GM18861 (cell line): ENCODE data around the gene ATOH1.

Experiments
- ATAC-seq: cut with Tn5 transposase; IDR thresholded peaks from one replicate; pipeline ENCODE4 v1.9.1; 2021; ENCODE audit not compliant: unreplicated experiment

The ATOH1 gene, protein sequence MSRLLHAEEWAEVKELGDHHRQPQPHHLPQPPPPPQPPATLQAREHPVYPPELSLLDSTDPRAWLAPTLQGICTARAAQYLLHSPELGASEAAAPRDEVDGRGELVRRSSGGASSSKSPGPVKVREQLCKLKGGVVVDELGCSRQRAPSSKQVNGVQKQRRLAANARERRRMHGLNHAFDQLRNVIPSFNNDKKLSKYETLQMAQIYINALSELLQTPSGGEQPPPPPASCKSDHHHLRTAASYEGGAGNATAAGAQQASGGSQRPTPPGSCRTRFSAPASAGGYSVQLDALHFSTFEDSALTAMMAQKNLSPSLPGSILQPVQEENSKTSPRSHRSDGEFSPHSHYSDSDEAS

DNA sequence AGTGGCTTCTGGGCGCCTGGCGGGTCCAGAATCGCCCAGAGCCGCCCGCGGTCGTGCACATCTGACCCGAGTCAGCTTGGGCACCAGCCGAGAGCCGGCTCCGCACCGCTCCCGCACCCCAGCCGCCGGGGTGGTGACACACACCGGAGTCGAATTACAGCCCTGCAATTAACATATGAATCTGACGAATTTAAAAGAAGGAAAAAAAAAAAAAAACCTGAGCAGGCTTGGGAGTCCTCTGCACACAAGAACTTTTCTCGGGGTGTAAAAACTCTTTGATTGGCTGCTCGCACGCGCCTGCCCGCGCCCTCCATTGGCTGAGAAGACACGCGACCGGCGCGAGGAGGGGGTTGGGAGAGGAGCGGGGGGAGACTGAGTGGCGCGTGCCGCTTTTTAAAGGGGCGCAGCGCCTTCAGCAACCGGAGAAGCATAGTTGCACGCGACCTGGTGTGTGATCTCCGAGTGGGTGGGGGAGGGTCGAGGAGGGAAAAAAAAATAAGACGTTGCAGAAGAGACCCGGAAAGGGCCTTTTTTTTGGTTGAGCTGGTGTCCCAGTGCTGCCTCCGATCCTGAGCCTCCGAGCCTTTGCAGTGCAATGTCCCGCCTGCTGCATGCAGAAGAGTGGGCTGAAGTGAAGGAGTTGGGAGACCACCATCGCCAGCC, at the start of gene ATOH1:
ATOH1 (plus strand) TSS at position 422 of the 663 bp plus-strand sequence; CDS start at position 596, 174 bp downstream.
- ATAC-seq = no peak

DNA sequence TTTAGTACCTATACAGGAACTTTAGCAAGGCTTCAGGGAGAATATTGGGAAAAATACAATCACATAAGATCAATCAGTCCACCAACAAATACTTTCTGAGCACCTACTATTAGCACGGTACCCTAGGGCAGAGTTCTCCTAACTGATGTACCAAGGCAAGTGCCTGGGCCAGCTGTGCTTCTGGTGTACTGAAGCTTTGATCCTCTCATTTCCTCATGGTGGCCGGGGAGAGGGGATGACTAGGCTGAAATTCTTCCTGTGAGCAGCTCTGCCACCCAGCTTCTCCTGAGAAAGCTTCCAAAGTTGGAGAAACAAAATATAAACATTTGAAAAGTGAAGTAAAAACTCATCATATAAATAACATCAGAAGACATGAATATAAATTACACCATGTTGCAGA, 49.3 kb upstream of the ATOH1 start:
- no peak for ATAC-seq

DNA sequence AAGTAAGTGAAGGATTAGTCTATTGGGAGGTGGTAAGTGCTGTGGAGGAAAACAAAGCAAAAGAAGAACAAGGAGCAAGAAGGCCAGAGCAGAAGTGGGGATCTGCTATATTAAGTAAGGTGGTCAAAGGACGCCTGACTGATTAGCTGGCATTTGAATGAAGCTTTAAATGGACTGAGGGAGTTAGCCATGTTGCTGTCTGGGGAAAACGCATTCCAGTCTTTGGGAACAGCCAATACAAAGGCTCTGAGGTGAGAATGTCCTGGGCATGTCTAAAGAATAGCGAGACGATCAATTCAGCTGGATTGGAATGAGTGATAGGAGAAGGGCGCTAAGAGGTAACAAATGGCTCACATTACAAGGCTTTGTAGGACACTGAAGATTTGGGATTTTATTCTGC, 48.5 kb upstream of the ATOH1 start:
- no peak for ATAC-seq

DNA sequence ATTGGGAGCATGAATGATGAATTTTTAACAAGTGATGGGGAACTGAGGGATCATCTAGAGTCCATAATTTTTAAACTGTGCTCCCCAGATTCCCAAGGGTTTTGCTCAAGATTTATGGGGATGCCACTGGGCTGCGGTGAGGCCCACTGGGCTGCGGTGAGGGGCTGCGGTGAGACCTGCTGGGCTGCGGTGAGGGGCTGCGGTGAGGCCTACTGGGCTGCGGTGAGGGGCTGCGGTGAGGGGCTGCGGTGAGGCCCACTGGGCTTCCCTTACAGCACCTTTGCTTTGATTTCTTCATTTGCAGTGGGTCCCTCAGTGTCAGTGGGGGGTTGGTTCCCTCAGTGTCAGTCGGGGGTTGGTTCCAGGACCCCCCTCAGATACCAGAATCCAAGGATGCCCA, 47.4 kb upstream of the ATOH1 start:
- no peak for ATAC-seq

DNA sequence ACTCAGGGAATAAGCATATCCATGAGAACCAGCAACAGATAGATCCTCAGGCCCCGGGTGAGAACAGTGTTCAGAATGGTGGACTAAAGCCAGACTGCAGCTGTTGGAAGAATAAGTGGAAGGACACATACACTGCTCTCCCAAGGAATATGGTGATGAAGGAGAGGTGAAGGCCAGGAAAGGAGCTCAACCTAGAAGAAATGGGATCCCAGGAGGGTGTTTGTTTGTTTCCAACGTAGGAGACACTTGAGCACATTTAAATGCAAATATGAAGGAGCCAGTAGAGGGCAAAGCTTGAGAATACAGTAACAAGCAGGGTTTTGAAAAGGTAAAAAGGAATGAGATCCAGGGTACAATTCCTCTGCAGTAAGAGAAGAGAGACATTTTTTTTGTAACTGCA, 42.4 kb upstream of the ATOH1 start:
- ATAC-seq = no peak

DNA sequence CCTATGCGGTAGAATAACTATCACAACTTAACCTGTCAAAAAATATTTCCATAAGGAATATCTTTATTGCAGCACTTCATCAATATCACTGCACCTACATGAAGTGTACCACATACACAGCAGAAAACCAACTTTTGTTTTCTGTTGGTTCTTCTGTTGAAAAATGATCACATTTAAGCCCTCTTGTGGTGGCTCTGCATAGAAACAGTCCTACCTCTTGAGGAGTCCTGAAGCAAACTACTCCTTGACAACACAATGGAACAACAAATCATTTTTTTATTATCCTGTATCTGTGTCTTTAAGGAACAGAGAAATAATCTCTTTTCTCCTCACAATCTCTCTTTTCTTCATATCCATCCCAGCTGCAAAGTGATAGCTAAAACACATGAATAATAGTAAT, 39.8 kb upstream of the ATOH1 start:
- peak; percentile 46 for ATAC-seq

DNA sequence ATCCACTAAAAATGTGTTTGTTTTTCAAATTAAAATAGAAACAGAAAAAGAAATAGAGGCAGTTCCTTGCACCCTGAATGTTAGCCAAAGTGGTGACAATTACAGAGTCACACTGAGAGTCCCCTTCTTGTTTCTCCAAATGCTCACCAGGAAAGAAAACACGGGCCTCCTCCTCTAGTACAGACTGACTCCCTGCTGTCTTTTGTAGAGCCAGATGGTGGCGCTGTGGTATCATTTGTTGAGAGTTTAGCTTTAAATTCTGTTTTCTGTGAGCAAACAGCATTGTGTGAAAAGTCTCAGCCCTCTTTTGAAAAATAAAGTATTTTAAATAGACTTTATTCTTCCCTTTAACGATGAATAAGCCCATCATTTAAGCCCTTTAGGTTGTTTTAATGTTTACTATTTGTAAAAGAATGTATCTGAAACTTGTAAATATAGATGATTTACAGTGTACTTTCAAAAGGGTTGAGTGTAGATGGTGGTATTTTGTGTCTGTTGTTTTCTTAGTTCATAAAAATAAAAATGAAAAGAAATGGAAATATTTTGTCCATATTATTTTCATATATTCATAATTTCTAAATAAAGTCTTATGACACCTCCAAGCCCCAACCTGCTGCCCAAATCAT, 36.9 kb upstream of the ATOH1 start:
- ATAC-seq = peak; percentile 79

DNA sequence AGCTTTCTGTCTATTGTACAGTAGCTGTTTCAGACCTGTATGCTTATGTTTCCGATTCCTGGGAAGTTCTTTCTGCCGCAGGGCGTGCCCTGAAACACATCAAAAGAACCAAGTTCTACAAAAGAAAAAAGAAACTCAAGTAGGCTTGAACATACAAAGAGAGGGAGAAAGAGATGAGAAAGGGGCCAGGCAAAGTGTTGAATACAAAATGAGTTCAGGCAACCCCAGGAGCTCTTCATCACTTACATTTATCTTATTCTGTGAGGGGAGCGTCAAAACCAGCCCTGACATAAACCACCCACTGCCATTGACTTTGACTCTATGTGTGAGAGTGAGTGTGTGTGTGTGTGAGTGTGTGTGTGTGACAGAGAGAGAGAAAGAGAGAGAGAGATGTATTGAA, 26.5 kb upstream of the ATOH1 start:
- ATAC-seq = no peak

DNA sequence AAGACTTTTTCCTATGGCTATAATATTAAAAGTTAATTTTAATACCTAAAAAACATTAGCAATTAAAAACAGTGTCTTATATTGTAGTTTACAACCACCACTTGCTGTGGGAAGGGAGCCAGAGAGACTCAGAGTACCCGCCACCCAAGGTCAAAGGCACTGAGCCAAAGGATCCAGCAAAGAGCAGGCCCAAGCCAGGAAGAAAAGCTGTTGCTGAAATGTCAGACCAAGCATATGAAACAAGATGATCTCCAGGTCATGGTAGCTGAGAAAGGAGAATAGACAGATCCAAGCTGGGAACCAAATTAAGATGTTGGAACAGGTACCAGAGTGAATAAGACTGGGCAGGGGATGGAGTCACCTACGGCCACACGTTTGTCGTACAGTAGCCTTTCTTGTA, 18.8 kb upstream of the ATOH1 start:
- no peak for ATAC-seq

DNA sequence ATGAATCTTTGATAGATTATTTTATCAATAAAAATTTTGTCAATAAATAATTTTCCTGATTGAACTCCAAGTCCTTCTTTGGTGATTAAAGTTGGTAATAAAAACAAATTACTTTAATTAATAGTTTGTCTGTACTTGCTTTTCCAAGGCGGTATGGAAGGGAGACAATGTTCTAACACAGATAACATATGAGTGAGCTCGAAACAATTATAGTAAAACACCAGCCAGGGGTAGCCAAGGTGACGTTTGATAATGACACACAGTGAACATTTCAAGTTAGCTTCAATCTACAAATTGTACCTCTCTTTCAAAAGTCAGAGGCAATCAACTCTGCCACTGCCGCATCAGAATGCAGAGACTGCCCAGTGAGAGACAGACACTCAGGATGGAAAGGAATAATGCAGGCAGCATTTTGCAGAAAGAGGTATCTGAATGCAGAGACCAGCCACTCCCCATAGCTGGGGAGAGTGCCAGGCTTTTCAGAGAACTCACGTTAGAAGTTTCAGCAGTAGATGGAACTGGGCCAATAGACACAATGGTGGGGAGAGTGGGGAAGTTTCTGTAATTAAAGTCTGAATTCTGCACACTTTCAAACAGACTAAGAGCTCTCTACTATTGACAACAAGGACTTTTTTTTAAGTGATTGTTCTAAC, 18.1 kb upstream of the ATOH1 start:
- no peak for ATAC-seq

DNA sequence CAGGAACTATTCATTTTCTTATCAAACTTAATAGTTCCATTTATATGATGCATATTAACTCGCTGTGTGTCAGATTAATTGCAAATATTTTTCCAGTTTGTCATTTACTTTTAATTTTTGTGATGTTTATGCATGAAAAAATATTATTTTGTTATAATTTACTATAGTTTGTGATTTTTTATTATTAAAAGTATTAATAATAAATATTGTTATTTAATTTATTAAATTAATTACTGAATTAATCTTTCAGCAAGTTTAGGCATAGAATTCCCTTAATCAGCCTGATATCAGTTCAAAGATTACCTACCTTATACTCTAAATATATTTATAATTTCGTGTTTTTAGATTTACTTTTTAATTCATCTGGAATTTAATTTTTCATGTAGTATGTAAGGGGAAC, 15.5 kb upstream of the ATOH1 start:
- no peak for ATAC-seq

DNA sequence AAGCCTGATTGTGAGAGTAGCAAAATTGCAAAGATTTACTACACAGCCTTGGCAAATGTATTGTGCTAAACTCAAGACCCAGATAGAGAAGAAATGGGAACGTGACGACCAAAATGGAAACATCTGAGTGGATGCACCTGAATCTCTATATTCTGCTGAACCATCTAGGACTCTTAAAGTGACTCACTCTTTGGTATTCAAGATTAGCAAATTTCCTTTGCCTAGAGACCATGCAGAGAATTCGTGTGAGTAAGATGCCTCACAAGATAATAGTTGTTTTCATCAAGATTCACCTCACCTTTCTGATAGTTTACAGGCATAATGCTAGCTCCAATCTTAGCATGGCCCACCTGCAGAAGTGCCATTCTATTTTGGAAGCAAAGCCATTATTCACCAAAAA, 14.4 kb upstream of the ATOH1 start:
- no peak for ATAC-seq

DNA sequence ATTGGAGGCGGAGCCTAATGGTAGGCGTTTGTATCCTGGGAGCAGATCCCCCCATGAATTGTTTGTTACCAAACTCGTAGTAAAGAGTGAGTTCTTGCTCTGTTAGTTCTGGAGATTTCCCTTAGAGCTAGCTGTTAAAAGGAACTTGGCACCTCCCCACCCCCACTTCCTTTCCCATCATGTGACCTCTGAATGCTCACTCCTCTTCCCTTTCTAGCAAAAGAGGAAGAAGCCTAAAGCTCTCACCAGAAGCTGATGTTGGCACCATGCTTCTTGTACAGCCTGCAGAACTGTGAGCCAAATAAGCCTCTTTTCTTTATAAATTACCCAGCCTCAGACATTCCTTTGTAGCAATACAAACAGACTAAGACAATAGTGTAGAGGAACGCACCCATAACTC, 13.8 kb upstream of the ATOH1 start:
- ATAC-seq = peak; percentile 59

DNA sequence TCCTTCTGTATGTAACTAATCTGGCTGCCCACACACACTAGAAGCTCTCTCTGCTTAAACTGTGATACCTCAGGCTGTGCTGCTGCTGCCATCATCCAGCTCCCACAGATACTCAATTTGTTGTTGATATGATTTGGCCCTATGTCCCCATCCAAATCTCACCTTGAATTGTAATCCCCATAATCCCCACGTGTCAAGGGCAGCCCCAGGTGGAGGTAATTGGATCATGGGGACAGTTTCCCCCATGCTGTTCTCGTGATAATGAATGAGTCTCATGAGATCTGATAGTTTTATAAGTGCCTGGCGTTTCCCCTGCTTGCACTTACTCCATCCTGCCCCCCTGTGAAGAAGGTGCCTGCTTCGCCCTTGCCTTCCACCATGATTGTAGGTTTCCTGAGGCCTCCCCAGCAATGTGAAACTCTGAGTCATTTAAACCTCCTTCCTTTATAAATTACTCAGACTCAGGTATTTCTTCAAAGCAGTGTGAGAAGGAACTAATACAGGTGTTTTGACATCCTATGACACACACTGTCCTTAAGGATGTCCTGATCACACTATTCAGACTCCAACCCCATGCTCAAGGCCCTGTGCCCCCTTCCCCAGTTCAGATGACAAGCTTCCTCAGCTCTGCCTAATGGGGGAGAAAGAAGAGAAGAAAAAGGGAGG, 2.9 kb upstream of the ATOH1 start:
- no peak for ATAC-seq

DNA sequence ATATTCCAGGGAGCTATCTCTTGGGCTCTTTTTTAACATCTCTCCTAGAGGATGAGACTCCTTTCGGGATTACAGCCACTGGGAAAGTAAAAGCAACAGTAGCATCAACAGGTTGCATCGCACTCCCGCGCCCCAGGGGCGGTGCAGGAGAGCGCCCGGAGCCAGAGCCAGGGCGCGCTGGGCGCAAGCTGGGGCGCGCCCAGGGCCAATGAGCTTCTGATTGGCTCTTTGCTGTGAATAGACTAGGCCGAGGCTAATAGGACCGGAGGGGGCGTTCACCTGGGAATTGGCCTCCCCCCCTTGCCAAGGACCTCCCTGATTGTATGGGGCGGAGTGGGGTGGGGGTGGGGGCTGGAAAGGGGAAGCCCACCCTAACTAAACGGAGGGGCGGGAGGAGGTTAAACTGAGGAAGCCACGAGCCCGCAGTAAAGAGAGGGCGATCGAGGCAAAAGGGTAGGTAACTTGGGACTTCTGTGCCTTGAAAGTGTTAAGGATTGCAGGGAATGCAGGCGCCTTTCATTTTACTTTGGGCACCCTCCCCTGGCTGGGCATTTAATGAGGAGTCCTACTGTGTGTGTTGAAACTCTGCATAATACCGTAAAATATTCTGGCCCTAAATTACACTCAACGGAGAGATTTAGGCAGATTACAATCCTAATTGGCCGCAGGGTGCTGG, 1.1 kb upstream of the ATOH1 start:
- no peak for ATAC-seq

DNA sequence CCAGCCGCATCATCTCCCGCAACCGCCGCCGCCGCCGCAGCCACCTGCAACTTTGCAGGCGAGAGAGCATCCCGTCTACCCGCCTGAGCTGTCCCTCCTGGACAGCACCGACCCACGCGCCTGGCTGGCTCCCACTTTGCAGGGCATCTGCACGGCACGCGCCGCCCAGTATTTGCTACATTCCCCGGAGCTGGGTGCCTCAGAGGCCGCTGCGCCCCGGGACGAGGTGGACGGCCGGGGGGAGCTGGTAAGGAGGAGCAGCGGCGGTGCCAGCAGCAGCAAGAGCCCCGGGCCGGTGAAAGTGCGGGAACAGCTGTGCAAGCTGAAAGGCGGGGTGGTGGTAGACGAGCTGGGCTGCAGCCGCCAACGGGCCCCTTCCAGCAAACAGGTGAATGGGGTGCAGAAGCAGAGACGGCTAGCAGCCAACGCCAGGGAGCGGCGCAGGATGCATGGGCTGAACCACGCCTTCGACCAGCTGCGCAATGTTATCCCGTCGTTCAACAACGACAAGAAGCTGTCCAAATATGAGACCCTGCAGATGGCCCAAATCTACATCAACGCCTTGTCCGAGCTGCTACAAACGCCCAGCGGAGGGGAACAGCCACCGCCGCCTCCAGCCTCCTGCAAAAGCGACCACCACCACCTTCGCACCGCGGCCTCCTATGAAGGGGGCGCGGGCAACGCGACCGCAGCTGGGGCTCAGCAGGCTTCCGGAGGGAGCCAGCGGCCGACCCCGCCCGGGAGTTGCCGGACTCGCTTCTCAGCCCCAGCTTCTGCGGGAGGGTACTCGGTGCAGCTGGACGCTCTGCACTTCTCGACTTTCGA, 654 bp downstream of the ATOH1 start:
- peak; percentile 31 for ATAC-seq

DNA sequence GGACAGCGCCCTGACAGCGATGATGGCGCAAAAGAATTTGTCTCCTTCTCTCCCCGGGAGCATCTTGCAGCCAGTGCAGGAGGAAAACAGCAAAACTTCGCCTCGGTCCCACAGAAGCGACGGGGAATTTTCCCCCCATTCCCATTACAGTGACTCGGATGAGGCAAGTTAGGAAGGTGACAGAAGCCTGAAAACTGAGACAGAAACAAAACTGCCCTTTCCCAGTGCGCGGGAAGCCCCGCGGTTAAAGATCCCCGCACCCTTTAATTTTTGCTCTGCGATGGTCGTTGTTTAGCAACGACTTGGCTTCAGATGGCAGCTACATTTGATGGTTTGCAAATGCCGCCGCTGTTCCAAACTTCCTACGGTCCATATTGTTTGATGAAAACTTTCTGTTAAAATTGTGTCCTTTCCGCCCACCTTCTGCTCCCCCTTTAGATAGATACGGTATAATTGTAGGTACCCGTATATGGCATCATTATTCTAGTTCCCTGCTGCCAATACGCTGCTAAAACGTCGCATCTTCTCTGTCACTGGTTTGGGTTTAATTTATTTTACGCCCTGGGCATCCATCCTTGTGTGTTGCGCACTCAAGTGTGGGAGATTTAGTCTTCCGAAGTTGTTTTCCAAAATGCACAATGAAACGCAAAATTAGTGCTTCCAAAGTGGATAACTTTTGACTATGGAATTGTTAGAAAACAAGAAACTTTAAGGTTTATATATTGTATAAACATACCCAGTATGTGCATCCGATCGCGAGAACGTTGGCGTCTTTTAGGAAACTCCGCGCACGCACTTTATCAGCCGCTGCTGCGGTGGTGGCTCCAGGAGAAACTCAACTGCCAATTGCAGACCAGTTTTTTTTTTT, 1.5 kb downstream of the ATOH1 start:
- no peak for ATAC-seq

DNA sequence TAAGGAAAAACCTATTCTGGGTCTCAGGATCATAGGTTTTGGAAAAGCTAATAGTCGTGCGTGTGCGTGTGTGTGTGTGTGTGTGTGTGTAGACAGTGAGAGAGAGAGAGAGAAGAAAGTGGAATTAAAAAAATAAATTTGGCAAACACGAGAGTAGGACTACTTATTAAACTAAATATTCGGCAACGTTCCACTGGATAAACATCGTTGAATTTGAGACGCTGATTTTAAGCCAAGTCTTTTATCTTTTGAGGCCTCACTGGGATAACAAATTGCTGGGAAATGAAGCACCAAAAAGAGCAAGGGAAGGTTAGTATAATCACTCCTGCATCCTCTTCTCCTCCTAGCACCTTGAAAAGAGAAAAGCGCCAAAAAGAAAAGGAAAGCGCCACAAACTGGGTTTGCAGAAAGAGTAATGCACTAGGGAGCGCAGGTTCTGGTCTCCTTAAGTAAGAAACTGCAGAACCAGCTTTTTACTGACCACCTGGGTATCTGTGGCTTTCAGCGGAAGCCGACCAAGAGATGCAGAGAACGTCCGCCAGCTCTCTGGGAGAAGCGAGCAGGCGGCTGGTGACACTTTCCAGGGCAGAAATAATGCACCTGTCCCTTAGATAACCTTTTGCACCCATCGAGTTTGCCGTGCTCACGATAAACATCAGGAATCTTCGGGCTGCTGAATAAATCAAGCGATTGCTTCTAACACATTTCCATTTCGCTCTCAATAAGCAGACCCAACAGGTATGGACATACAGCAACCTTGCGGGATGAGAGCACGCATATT, 3.4 kb downstream of the ATOH1 start:
- no peak for ATAC-seq
